B cell (primary cell): ENCODE measurements around the gene RAI14. TPM values are rescaled to one million over a fixed set of nuclear protein-coding genes. Genes with fewer than 3 reads are reported as not detected.
"Not testable (repeated sequence)": the region's sequence is repeated elsewhere in the genome, so short reads cannot be mapped to it uniquely, and the experiment has no call there.

Source experiments
- ATAC-seq: fragments of 200-7000 bp; cut with Tn5 transposase; one replicate; pipeline ENCODE4 v1.10.0; 2021; ENCODE audit warnings: low read depth, mild to moderate bottlenecking, moderate number of reproducible peaks, moderate library complexity
- CTCF ChIA-PET: fragments of 350-600 bp; sonication (Branson Sonifier 250); formaldehyde crosslinking; loops from one replicate; lab custom pipeline; 2021; ENCODE audit warnings: antibody characterized with exemption, inconsistent platforms; lab: Charles Lee
- POLR2A ChIA-PET: fragments of 350-600 bp; sonication (Branson Sonifier 250); formaldehyde crosslinking; loops from one replicate; lab custom pipeline; 2021; ENCODE audit warnings: antibody characterized with exemption; lab: Charles Lee
- DNase-seq: peaks from one replicate; pipeline ENCODE4 v3.0.0; 2013
- H2AFZ ChIP-seq: 2 replicates; pipeline ENCODE4 v1.6.1; 2012; ENCODE audit warnings: mild to moderate bottlenecking, low read depth, low read length; ENCODE audit not compliant: insufficient read depth, poor library complexity, severe bottlenecking
- H3K27ac ChIP-seq, 2 donors: 1 replicate in 1 of 2; 2 replicates in 1 of 2; pipeline ENCODE4 v1.5.1; 2012 to 2013; ENCODE audit warnings: low read length in 2 of 2, mild to moderate bottlenecking in 2 of 2, moderate library complexity in 1 of 2
- H3K27me3 ChIP-seq, 4 experiments: fragments of 200-600 bp in 1 of 4; sonication (generic) in 1 of 4; replicated peaks in 1 of 4; 1 replicate in 2 of 4; 2 replicates in 2 of 4; pipeline versions ENCODE4 v1.6.1 to v1.7.0; 2013 to 2016; ENCODE audit warnings: low read length in 3 of 4, mild to moderate bottlenecking in 2 of 4, mixed read lengths in 1 of 4, moderate library complexity in 1 of 4; ENCODE audit not compliant: insufficient read depth in 4 of 4, control insufficient read depth in 3 of 4; ENCODE audit errors: control extremely low read depth in 1 of 4
- H3K36me3 ChIP-seq, 2 experiments: replicated peaks in 1 of 2; 1 replicate in 1 of 2; 2 replicates in 1 of 2; pipeline versions ENCODE4 v1.6.1 to v1.7.1; 2013; ENCODE audit warnings: low read length in 1 of 2; ENCODE audit not compliant: insufficient read depth in 2 of 2, control insufficient read depth in 1 of 2; ENCODE audit errors: control extremely low read depth in 1 of 2, extremely low read depth in 1 of 2
- H3K4me1 ChIP-seq, 2 donors: fragments of 200-600 bp in 1 of 2; sonication (generic) in 1 of 2; 1 replicate in 1 of 2; 2 replicates in 1 of 2; pipeline versions ENCODE4 v1.5.1 to v1.6.1; 2013 to 2017; ENCODE audit warnings: low read length in 2 of 2; ENCODE audit not compliant: control insufficient read depth in 2 of 2, insufficient read depth in 2 of 2
- H3K4me2 ChIP-seq: replicated peaks from 2 replicates; pipeline ENCODE3; 2012; ENCODE audit warnings: mild to moderate bottlenecking, low read depth, low read length; ENCODE audit not compliant: poor library complexity, severe bottlenecking
- H3K4me3 ChIP-seq, 5 experiments: fragments of 200-600 bp in 1 of 5; sonication (generic) in 1 of 5; 1 replicate in 3 of 5; 2 replicates in 2 of 5; pipeline versions ENCODE4 v1.5.1 to v1.7.0; 2011 to 2016; ENCODE audit warnings: low read length in 4 of 5, mild to moderate bottlenecking in 4 of 5, low read depth in 2 of 5, control low read depth in 1 of 5, moderate library complexity in 1 of 5; ENCODE audit not compliant: insufficient read depth in 1 of 5; ENCODE audit errors: control extremely low read depth in 1 of 5, extremely low read depth in 1 of 5
- H3K79me2 ChIP-seq: fragments of 200-600 bp; sonication (generic); one replicate; pipeline ENCODE4 v1.6.0; 2016; ENCODE audit warnings: low read length; ENCODE audit not compliant: control insufficient read depth, insufficient read depth
- H3K9ac ChIP-seq: fragments of 200-600 bp; sonication (generic); 2 replicates; pipeline ENCODE4 v1.6.1; 2017; ENCODE audit warnings: mild to moderate bottlenecking, low read length, moderate library complexity
- H3K9me3 ChIP-seq, 3 donors: one replicate each; pipeline versions ENCODE4 v1.6.1 to v1.7.1; 2013; ENCODE audit warnings: low read length in 2 of 3; ENCODE audit not compliant: control insufficient read depth in 2 of 3, insufficient read depth in 1 of 3; ENCODE audit errors: control extremely low read depth in 1 of 3
- H4K20me1 ChIP-seq: 2 replicates; pipeline ENCODE4 v1.6.0; 2012; ENCODE audit warnings: mild to moderate bottlenecking, low read length; ENCODE audit not compliant: insufficient read depth, control insufficient read depth, poor library complexity, severe bottlenecking
- H3K27ac Mint-ChIP-seq: one replicate; pipeline ENCODE4 v1.8.0; 2021; ENCODE audit warnings: mixed read lengths
- H3K27me3 Mint-ChIP-seq: one replicate; pipeline ENCODE4 v1.8.0; 2021; ENCODE audit warnings: mixed read lengths
- H3K4me1 Mint-ChIP-seq: one replicate; pipeline ENCODE4 v1.8.0; 2021; ENCODE audit warnings: mixed read lengths
- H3K4me3 Mint-ChIP-seq: one replicate; pipeline ENCODE4 v1.8.0; 2021; ENCODE audit warnings: mixed read lengths
- H3K9me3 Mint-ChIP-seq: one replicate; pipeline ENCODE4 v1.8.0; 2022; ENCODE audit warnings: mixed read lengths; ENCODE audit not compliant: insufficient read depth
- CTCF ChIP-seq: fragments of 200-600 bp; IDR thresholded peaks from one replicate; pipeline ENCODE4 v1.8.0; 2022; ENCODE audit warnings: antibody characterized with exemption, mild to moderate bottlenecking
- EZH2 ChIP-seq: IDR thresholded peaks from 2 replicates; pipeline ENCODE4 v1.6.1; 2012; ENCODE audit warnings: borderline replicate concordance, low read depth, mild to moderate bottlenecking, moderate library complexity, low read length; ENCODE audit not compliant: insufficient read depth, poor library complexity, severe bottlenecking
- WGBS: methylation state at CpG from one replicate; pipeline ENCODE4 v1.1.5; 2013; ENCODE audit warnings: missing lambda C conversion rate; ENCODE audit not compliant: insufficient coverage; 5-methylcytosine and 5-hydroxymethylcytosine counted together
- intact Hi-C: fragments of 100-400 bp; cut with micrococcal nuclease; formaldehyde crosslinking; loops from one replicate; pipeline ENCODE4 v1.10.0; 2022
- polyA plus RNA-seq: library from polyadenylated mRNA; depleted of rRNA; stranded (reverse); fragments of >200 nt; gene quantifications from 2 replicates; pipeline ENCODE4 v1.2.3, GENCODE V29; 2012
- total RNA-seq, 2 donors: library from RNA; stranded (reverse); fragments of 120-200 nt in 1 of 2; gene quantifications; 1 replicate in 1 of 2; 2 replicates in 1 of 2; pipeline versions ENCODE4 v1.2.3 to v1.2.4, GENCODE V29; 2013 to 2022

The RAI14 gene
- total and polyA plus RNA-seq, 2 donors (not counting 1 experiment from before 2014, with no cell fraction given), result 0.55 to 1.9 TPM

DNA sequence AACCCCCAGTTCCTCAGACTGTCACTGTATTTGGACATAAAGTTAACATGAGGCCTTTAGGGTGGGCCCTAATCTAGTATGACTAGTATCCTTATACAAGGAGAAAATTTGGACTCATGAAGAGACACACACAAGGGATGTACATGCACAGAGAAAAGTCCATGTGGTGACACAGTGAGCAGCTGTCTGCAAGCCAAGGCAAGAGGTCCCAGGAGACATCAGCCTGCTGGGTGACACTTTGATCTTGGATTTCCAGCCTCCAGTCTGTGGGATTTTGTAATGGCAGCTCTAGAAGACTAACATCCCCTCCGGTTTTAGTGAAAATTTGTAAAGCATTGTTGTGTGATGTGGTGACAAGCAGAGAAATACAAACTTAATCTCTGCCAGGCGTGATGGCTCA is 66.1 kb downstream of the RAI14 start:
- ChIA-PET POLR2A (no interaction called here), CTCF (no interaction called here)
- H3K27me3 ChIP-seq, result no peaks in the 10 kb centered on the region
- H2AFZ ChIP-seq, result no peak overlapping the region
- no peak overlapping the region for H3K4me3 ChIP-seq
- ATAC-seq (no peak), DNase-seq (no peak)
- WGBS, result 95% methylated on average over 2 of the region's 2 CpGs
- Mint-ChIP-seq H3K4me1 (no peaks in the 10 kb centered on the region), H3K9me3 (peaks cover 3% of the 10 kb centered on the region), H3K27ac (no peak overlapping the region), H3K27me3 (peaks cover 11% of the 10 kb centered on the region), H3K4me3 (no peak overlapping the region)
- no peaks in the 10 kb centered on the region for H3K79me2 ChIP-seq
- no peaks in the 10 kb centered on the region for H3K4me1 ChIP-seq
- H3K27ac ChIP-seq, result no peak overlapping the region
- H3K9ac ChIP-seq, result no peak overlapping the region
- H4K20me1 ChIP-seq, result no peaks in the 10 kb centered on the region
- no peaks in the 10 kb centered on the region for H3K36me3 ChIP-seq
- no peak overlapping the region for H3K4me2 ChIP-seq
- no peaks in the 10 kb centered on the region for H3K9me3 ChIP-seq
- intact Hi-C loops, result no loop called here
- TF ChIP-seq CTCF (no peak), EZH2 (no peak)

DNA sequence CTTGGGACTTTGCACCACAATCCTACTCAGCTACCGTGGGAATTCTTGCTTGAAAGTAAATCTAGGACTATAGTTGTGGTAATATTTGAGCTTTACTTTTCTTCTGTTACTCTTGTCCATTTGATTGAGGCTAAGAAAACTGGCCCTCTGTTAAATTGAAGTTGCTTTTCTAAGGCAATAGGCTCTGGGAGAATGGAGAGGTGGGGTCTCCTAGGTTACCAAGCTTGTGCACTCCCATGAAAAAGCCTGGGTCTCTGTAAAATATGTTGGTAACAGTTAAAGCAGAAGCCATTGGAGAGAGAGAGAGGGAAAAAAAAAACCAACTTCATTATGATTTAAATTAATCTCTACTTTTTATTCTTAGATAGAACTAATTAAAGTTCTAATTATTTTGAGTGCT is 68.6 kb downstream of the RAI14 start:
- H3K4me3 ChIP-seq, result no peak overlapping the region
- ChIA-PET CTCF (no interaction called here), POLR2A (no interaction called here)
- H3K36me3 ChIP-seq, result no peaks in the 10 kb centered on the region
- no peak overlapping the region for H3K4me3 Mint-ChIP-seq
- no peaks in the 10 kb centered on the region for H3K4me1 ChIP-seq
- DNase-seq (no peak), ATAC-seq (no peak)
- peaks cover 7% of the 10 kb centered on the region for H3K27me3 Mint-ChIP-seq
- no peaks in the 10 kb centered on the region for H3K79me2 ChIP-seq
- H3K4me2 ChIP-seq, result no peak overlapping the region
- H3K9ac ChIP-seq, result no peak overlapping the region
- WGBS, result no CpG with 5 or more reads among the region's 1 CpG
- no peak overlapping the region for H3K27ac ChIP-seq
- H3K9me3 ChIP-seq, result peaks cover 0 to 7% (median 0%) of the 10 kb centered on the region in 3 donors
- peaks cover 3% of the 10 kb centered on the region for H3K9me3 Mint-ChIP-seq
- no peaks in the 10 kb centered on the region for H3K27me3 ChIP-seq
- intact Hi-C loops, result no loop called here
- TF ChIP-seq EZH2 (no peak), CTCF (no peak)
- H2AFZ ChIP-seq, result no peak overlapping the region
- no peaks in the 10 kb centered on the region for H3K4me1 Mint-ChIP-seq
- no peak overlapping the region for H3K27ac Mint-ChIP-seq
- H4K20me1 ChIP-seq, result no peaks in the 10 kb centered on the region

DNA sequence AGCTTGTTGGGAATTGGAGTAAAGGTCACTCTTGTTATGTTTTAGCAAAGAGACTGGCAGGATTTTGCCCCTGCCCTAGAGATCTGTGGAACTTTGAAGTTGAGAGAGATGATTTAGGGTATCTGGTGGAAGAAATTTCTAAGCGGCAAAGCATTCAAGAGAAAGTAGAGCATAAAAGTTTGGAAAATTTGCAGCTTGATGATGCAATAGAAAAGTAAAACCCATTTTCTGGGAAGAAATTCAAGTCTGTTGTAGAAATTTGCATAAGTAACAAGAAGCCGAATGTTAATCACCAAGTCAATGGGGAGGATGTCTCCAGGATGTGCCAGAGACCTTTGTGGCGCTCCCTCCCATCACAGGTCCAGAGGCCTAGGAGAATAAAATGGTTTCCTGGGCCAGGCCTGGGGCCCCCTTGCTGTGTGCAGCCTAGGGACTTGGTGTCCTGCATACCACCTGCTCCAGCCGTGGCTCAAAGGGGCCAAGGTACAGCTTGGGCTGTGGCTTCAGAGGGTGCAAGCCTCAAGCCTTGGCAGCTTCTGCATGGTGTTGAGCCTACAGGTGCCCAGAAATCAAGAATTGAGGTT is 71.1 kb downstream of the RAI14 start:
- H3K36me3 ChIP-seq, H3K9ac ChIP-seq, POLR2A ChIA-PET, H3K79me2 ChIP-seq, H3K4me1 ChIP-seq, intact Hi-C loops, H2AFZ ChIP-seq, DNase-seq, H3K4me3 Mint-ChIP-seq, H3K9me3 Mint-ChIP-seq, H3K4me2 ChIP-seq, H3K27ac ChIP-seq, ATAC-seq, H3K4me1 Mint-ChIP-seq, H3K27me3 Mint-ChIP-seq, H3K4me3 ChIP-seq, H3K9me3 ChIP-seq, H3K27me3 ChIP-seq, H3K27ac Mint-ChIP-seq, CTCF ChIA-PET, H4K20me1 ChIP-seq: not testable (repeated sequence)
- 88% methylated on average over 4 of the region's 4 CpGs for WGBS
